ENCODE data around the gene MYLK.
A peak's percentile ranks its signal among the peaks of the same experiment; 100 is the strongest.
"Not testable (repeated sequence)": the region's sequence is repeated elsewhere in the genome, so short reads cannot be mapped to it uniquely, and the experiment has no call there.

Gene MYLK

GRCh38 chr3:123611674-123612073 is 272.5 kb downstream of the MYLK start:
- not testable (repeated sequence) for DNase-seq

GRCh38 chr3:123611082-123611481 is 273.1 kb downstream of the MYLK start:
- DNase-seq, result no peak

GRCh38 chr3:123610331-123610730 is 273.8 kb downstream of the MYLK start:
- DNase-seq, result no peak

GRCh38 chr3:123609063-123609462 is 275.1 kb downstream of the MYLK start:
- no peak for DNase-seq

- DNase-seq, result no peak
Measured at GRCh38 chr3:123608263-123608937, 275.7 kb downstream of the MYLK start.

GRCh38 chr3:123606527-123606926 is 277.6 kb downstream of the MYLK start:
- DNase-seq, result no peak

- DNase-seq, result peak; percentile 38
Measured at GRCh38 chr3:123605789-123606234, 278.3 kb downstream of the MYLK start.

- DNase-seq, result not testable (repeated sequence)
Measured at GRCh38 chr3:123603153-123603552, 281.0 kb downstream of the MYLK start.

GRCh38 chr3:123602325-123602724 is 281.8 kb downstream of the MYLK start:
- DNase-seq, result no peak

- DNase-seq, result not testable (repeated sequence)
Measured at GRCh38 chr3:123600863-123601262, 283.3 kb downstream of the MYLK start.

GRCh38 chr3:123597561-123597960 is 286.6 kb downstream of the MYLK start:
- no peak for DNase-seq

- no peak for DNase-seq
Measured at GRCh38 chr3:123595396-123596180, 288.5 kb downstream of the MYLK start.

GRCh38 chr3:123593381-123593780 is 290.8 kb downstream of the MYLK start:
- no peak for DNase-seq

- DNase-seq, result no peak
Measured at GRCh38 chr3:123590685-123591450, 293.3 kb downstream of the MYLK start.

- DNase-seq, result no peak
Measured at GRCh38 chr3:123587401-123587800, 296.7 kb downstream of the MYLK start.

GRCh38 chr3:123586968-123587367 is 297.2 kb downstream of the MYLK start:
- no peak for DNase-seq

GRCh38 chr3:123586131-123586530 is 298.0 kb downstream of the MYLK start:
- peak; percentile 46 for DNase-seq

GRCh38 chr3:123584988-123585937 is 298.9 kb downstream of the MYLK start, which contains the start of gene HACD2:
HACD2 (minus strand) TSS chr3:123585053; CDS start chr3:123585027, 26 bp downstream.
- DNase-seq, result peak; percentile 99

GRCh38 chr3:123584284-123584987 is 299.7 kb downstream of the MYLK start:
- no peak for DNase-seq

- no peak for DNase-seq
Measured at GRCh38 chr3:123583561-123583960, 300.6 kb downstream of the MYLK start.

- no peak for DNase-seq
Measured at GRCh38 chr3:123582315-123582714, 301.8 kb downstream of the MYLK start.

GRCh38 chr3:123576122-123576521 is 308.0 kb downstream of the MYLK start:
- no peak for DNase-seq

Data from kidney glomerular epithelial cell (primary cell).